ENCODE data around the gene ZC3H18. TPM values are rescaled to one million over a fixed set of nuclear protein-coding genes. Genes with fewer than 3 reads are reported as not detected.

ZC3H18 gene
- total and polyA plus RNA-seq, 2 donors (not counting 1 experiment from before 2014, with no cell fraction given), result 7.9 to 9.4 TPM

DNA sequence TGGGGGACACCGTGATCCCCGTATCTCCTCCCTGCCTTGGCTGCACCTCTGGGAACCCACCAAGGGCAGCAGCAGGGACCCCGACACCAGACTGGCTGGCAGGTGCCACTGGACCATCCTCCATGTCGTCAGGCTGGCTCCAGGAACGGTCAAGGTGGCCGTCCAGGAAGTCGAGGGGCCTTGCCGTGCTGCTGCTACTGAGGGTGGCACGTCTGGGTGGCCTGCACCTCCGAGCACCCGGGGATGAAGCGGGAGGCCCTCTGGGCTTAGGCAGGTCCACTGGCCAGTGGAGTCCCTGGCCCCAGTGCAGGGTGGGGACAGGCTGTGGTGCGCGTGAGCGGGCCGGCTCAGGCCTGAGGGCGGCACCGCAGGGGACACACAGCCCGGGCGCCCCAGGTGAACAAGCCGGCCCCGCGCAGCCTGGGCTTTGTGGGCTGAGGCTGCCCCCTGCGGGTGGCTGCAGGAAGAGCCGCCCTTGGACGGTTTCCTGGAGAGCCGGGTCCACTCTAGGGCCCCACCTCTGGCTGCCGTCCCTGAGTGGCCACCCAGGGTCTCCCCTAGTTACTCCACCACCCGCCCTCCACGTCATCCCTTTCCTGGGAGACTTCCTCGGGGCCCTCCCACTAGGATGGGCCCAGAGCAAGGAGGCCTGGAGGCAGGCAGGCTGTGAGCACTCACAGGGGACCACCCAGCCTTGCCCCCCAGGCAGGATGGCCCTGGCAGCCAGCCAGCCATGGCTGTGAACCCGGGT lies 42.8 kb upstream of the ZC3H18 start:
- Histone ChIP-seq H2AFZ (ENCODE audit: low read length) (no peak overlapping the region), H3K4me3 (replicated peaks in 1 of 4; ENCODE audit: control extremely low read depth in 1 of 4, insufficient read depth in 1 of 4, low read depth in 3 of 4, low read length in 4 of 4) (no peak overlapping the region), H3K9me3 (ENCODE audit: control insufficient read depth, insufficient read depth, low read depth, low read length) (no peaks in the 10 kb centered on the region), H3K79me2 (ENCODE audit: control insufficient read depth, insufficient read depth, low read length) (no peaks in the 10 kb centered on the region), H3K9ac (ENCODE audit: insufficient read depth, low read length) (no peak overlapping the region), H3K36me3 (ENCODE audit: control insufficient read depth, insufficient read depth, low read length) (peaks cover 1% of the 10 kb centered on the region), H4K20me1 (ENCODE audit: control insufficient read depth, extremely low read depth, insufficient read depth, low read length) (no peaks in the 10 kb centered on the region), H3K4me2 (ENCODE audit: extremely low read depth, insufficient read depth, low read length) (no peak overlapping the region), H3K27ac (ENCODE audit: insufficient read depth, low read length) (no peak overlapping the region), H3K27me3 (ENCODE audit: control insufficient read depth, insufficient read depth, low read length) (peaks cover 10% of the 10 kb centered on the region), H3K4me1 (ENCODE audit: control insufficient read depth, extremely low read depth, insufficient read depth, low read length) (no peaks in the 10 kb centered on the region)
- no peak for TF ChIP-seq EZH2 (IDR thresholded peaks at IDR 0.05; ENCODE audit: low read length, missing control alignments)
- TF ChIP-seq, protein P1, sequence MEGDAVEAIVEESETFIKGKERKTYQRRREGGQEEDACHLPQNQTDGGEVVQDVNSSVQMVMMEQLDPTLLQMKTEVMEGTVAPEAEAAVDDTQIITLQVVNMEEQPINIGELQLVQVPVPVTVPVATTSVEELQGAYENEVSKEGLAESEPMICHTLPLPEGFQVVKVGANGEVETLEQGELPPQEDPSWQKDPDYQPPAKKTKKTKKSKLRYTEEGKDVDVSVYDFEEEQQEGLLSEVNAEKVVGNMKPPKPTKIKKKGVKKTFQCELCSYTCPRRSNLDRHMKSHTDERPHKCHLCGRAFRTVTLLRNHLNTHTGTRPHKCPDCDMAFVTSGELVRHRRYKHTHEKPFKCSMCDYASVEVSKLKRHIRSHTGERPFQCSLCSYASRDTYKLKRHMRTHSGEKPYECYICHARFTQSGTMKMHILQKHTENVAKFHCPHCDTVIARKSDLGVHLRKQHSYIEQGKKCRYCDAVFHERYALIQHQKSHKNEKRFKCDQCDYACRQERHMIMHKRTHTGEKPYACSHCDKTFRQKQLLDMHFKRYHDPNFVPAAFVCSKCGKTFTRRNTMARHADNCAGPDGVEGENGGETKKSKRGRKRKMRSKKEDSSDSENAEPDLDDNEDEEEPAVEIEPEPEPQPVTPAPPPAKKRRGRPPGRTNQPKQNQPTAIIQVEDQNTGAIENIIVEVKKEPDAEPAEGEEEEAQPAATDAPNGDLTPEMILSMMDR (conservative IDR thresholded peaks at IDR 0.05 in 1 of 2, IDR thresholded peaks at IDR 0.05 in 1 of 2; ENCODE audit: low read depth in 1 of 2, low read length in 2 of 2), result peak; percentile 73 to 74
- DNase-seq (ENCODE audit: low read depth in 2 of 2), result peak; percentile 49 to 72

DNA sequence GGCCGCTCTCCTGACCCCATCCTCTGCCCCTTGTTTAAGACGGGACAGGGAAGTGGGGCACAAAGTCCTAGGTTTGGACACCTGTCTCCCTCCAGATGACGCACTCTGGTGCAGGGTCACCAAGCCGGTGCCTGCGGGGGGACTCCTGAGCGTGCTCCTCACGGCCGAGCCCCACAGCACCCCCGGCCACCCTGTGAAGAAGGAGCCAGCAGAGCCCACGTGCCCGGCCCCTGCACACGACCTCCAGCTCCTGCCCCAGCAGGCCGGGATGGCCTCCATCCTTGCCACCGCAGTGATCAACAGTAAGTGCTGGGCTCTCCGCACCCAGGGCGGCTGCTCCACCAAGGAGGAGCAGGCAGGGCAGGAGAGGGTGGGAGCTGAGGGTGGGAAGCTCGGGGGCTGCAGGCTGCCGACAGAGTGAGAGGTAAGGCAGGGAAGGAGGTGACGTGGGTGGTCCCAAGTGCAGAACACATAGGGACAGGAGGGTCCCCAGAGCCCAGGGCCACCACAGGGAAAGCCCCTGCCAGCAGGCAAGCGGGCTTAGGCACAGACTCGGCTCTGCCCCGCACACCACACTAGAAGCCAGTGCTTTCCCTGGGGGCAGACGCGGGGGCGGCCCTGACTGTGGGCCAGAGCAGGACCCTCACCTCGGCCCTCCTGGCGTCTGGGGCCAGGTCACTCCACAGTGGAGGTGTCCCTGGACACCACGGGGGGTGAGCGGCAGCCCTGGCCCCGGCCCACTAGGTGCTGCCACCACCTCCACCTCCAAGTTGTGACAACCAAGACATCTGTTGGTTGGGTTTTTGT lies 42.1 kb upstream of the ZC3H18 start:
- DNase-seq (ENCODE audit: low read depth in 2 of 2), result no peak
- Histone ChIP-seq H3K4me3 (replicated peaks in 1 of 4; ENCODE audit: control extremely low read depth in 1 of 4, insufficient read depth in 1 of 4, low read depth in 3 of 4, low read length in 4 of 4) (no peak overlapping the region), H3K4me2 (ENCODE audit: extremely low read depth, insufficient read depth, low read length) (no peak overlapping the region), H4K20me1 (ENCODE audit: control insufficient read depth, extremely low read depth, insufficient read depth, low read length) (no peaks in the 10 kb centered on the region), H3K27ac (ENCODE audit: insufficient read depth, low read length) (no peak overlapping the region), H3K9ac (ENCODE audit: insufficient read depth, low read length) (no peak overlapping the region), H3K4me1 (ENCODE audit: control insufficient read depth, extremely low read depth, insufficient read depth, low read length) (no peaks in the 10 kb centered on the region), H2AFZ (ENCODE audit: low read length) (no peak overlapping the region), H3K9me3 (ENCODE audit: control insufficient read depth, insufficient read depth, low read depth, low read length) (no peaks in the 10 kb centered on the region), H3K36me3 (ENCODE audit: control insufficient read depth, insufficient read depth, low read length) (peaks cover 1% of the 10 kb centered on the region), H3K79me2 (ENCODE audit: control insufficient read depth, insufficient read depth, low read length) (no peaks in the 10 kb centered on the region), H3K27me3 (ENCODE audit: control insufficient read depth, insufficient read depth, low read length) (peaks cover 10% of the 10 kb centered on the region)
- TF ChIP-seq EZH2 (IDR thresholded peaks at IDR 0.05; ENCODE audit: low read length, missing control alignments), result no peak
- TF ChIP-seq, protein P1 (conservative IDR thresholded peaks at IDR 0.05 in 1 of 2, IDR thresholded peaks at IDR 0.05 in 1 of 2; ENCODE audit: low read depth in 1 of 2, low read length in 2 of 2), result no peak

DNA sequence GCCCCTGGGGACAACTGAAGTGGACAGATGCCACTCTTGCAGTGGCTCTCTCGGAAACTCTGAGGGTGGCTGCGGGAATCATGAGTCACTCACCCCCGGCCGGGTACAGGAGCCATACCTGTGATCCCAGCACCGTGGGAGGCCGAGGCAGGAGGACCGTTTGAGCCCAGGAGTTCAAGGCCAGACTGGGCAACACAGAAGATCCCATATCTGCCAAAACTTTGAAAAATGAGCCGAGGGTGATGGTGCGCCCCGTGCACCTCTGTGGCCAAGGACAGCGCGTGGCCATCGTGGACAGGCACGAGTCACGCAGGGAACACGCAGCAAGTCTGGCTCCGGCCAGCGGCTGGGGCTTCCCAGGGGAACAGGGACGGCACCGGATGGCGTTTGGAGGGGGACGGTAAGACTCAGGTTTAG lies 41.3 kb upstream of the ZC3H18 start:
- Histone ChIP-seq H3K9ac (ENCODE audit: insufficient read depth, low read length) (no peak overlapping the region), H3K9me3 (ENCODE audit: control insufficient read depth, insufficient read depth, low read depth, low read length) (no peaks in the 10 kb centered on the region), H4K20me1 (ENCODE audit: control insufficient read depth, extremely low read depth, insufficient read depth, low read length) (no peaks in the 10 kb centered on the region), H2AFZ (ENCODE audit: low read length) (no peak overlapping the region), H3K27me3 (ENCODE audit: control insufficient read depth, insufficient read depth, low read length) (peaks cover 3% of the 10 kb centered on the region), H3K27ac (ENCODE audit: insufficient read depth, low read length) (no peak overlapping the region), H3K4me3 (replicated peaks in 1 of 4; ENCODE audit: control extremely low read depth in 1 of 4, insufficient read depth in 1 of 4, low read depth in 3 of 4, low read length in 4 of 4) (no peak overlapping the region), H3K36me3 (ENCODE audit: control insufficient read depth, insufficient read depth, low read length) (peaks cover 1% of the 10 kb centered on the region), H3K79me2 (ENCODE audit: control insufficient read depth, insufficient read depth, low read length) (no peaks in the 10 kb centered on the region), H3K4me1 (ENCODE audit: control insufficient read depth, extremely low read depth, insufficient read depth, low read length) (no peaks in the 10 kb centered on the region), H3K4me2 (ENCODE audit: extremely low read depth, insufficient read depth, low read length) (no peak overlapping the region)
- TF ChIP-seq, protein P1 (conservative IDR thresholded peaks at IDR 0.05 in 1 of 2, IDR thresholded peaks at IDR 0.05 in 1 of 2; ENCODE audit: low read depth in 1 of 2, low read length in 2 of 2), result no peak
- TF ChIP-seq EZH2 (IDR thresholded peaks at IDR 0.05; ENCODE audit: low read length, missing control alignments), result no peak
- DNase-seq (ENCODE audit: low read depth in 2 of 2), result no peak
